Osteocyte (in vitro differentiated cells): ENCODE data around the gene OSBPL3. TPM values are rescaled to one million over a fixed set of nuclear protein-coding genes. Genes with fewer than 3 reads are reported as not detected.

Experiments
- DNase-seq: peaks from one replicate; pipeline ENCODE4 v3.0.0; 2021; ENCODE audit warnings: mixed read lengths; ENCODE audit not compliant: unreplicated experiment; ENCODE audit errors: extremely low spot score
- H3K27ac Mint-ChIP-seq: one replicate; pipeline ENCODE4 v1.8.0; 2021; ENCODE audit warnings: mild to moderate bottlenecking, mixed read lengths; ENCODE audit not compliant: unreplicated experiment
- H3K27me3 Mint-ChIP-seq: one replicate; pipeline ENCODE4 v1.8.0; 2021; ENCODE audit warnings: mixed read lengths; ENCODE audit not compliant: unreplicated experiment
- H3K36me3 Mint-ChIP-seq: one replicate; pipeline ENCODE4 v1.8.0; 2021; ENCODE audit warnings: mixed read lengths; ENCODE audit not compliant: unreplicated experiment
- H3K4me1 Mint-ChIP-seq: one replicate; pipeline ENCODE4 v1.8.0; 2021; ENCODE audit warnings: mixed read lengths; ENCODE audit not compliant: unreplicated experiment
- H3K4me3 Mint-ChIP-seq: one replicate; pipeline ENCODE4 v1.8.0; 2021; ENCODE audit warnings: mild to moderate bottlenecking, moderate library complexity, mixed read lengths; ENCODE audit not compliant: unreplicated experiment
- H3K9me3 Mint-ChIP-seq: one replicate; pipeline ENCODE4 v1.8.0; 2021; ENCODE audit warnings: mixed read lengths; ENCODE audit not compliant: unreplicated experiment
- total RNA-seq: library from RNA; stranded (reverse); gene quantifications from 2 replicates; pipeline ENCODE4 v1.2.1, GENCODE V29; 2021
- TF ChIP-seq, protein P1 (sequence below): fragments of 200-600 bp; sonication (generic); IDR thresholded peaks from 2 replicates; pipeline ENCODE4 v1.5.0; 2021; ENCODE audit warnings: antibody characterized with exemption, mild to moderate bottlenecking, moderate library complexity

Gene OSBPL3
- total RNA-seq, 1 donor from 2014 or later: 8.0 TPM

DNA sequence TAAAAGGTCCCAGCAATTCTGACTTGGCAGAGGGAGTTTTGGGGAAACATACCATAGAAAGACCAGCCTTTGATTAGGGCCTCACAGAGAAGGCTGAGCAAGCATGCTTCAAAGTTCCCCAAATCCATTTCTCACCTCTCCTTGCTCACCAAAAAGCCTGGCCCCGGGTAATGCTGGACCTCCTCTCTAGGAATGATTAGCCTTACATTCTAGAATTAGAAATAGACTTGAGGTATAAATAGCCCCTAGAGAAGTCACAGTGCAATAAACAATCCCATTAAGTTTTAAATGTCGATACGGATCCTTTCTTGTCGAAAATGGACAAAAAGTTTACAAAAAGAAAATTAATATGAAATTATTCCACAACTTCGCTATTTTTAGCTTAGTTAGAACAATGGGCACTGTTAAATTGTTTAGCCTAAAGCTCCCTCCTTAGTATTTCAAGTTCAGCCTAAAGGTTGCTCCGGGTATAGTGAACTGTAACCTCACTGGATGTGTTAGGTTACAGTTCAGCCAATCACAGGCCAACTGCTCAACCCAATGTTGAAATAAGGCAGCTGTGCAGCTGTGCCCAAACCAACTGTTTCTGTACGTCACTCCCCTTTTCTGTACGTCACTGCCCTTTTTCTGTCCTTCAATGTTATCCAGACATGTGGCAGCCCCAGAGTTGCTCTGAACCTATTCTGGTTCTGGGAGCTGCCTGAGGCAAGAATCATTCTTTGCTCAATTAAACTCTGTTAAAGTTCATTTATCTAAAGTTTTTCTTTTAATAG lies 214.8 kb downstream of the OSBPL3 start:
- Mint-ChIP-seq H3K4me3 (no peak overlapping the region), H3K27me3 (peaks cover 51% of the 10 kb centered on the region)

DNA sequence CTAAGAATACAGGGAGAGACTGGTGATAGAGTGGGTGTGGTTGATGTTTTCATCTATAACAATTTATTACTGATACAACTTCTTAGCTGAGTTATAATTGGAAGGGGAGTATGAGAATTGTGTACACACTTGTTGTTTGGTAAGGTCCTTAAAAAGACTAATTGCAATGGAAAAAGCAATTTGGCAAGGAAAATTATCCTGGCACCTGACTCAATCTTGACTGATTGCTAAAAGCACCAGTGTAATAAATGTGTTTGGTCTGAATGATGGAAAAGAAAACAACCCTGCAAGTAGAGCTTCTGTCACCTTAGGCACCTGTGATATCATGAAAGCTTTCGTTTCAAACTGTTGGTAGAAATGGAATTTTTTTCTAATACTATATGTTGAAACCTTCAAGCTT lies 216.0 kb downstream of the OSBPL3 start:
- no peak for DNase-seq

More for the DNA sequence above, 214.8 kb downstream of the OSBPL3 start:
- TF ChIP-seq, protein P1, sequence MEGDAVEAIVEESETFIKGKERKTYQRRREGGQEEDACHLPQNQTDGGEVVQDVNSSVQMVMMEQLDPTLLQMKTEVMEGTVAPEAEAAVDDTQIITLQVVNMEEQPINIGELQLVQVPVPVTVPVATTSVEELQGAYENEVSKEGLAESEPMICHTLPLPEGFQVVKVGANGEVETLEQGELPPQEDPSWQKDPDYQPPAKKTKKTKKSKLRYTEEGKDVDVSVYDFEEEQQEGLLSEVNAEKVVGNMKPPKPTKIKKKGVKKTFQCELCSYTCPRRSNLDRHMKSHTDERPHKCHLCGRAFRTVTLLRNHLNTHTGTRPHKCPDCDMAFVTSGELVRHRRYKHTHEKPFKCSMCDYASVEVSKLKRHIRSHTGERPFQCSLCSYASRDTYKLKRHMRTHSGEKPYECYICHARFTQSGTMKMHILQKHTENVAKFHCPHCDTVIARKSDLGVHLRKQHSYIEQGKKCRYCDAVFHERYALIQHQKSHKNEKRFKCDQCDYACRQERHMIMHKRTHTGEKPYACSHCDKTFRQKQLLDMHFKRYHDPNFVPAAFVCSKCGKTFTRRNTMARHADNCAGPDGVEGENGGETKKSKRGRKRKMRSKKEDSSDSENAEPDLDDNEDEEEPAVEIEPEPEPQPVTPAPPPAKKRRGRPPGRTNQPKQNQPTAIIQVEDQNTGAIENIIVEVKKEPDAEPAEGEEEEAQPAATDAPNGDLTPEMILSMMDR: no peak
- no peak for DNase-seq
- Mint-ChIP-seq H3K9me3 (peaks cover under 1% of the 10 kb centered on the region), H3K36me3 (no peaks in the 10 kb centered on the region), H3K27ac (no peak overlapping the region), H3K4me1 (peaks cover 1% of the 10 kb centered on the region)

GRCh38 chr7:24763303-24763901 lies 216.6 kb downstream of the OSBPL3 start:
- Mint-ChIP-seq H3K27me3 (peaks cover 43% of the 10 kb centered on the region), H3K9me3 (no peaks in the 10 kb centered on the region), H3K4me3 (no peak overlapping the region), H3K4me1 (peaks cover 1% of the 10 kb centered on the region), H3K36me3 (no peaks in the 10 kb centered on the region), H3K27ac (no peak overlapping the region)
- TF ChIP-seq, protein P1: no peak
- no peak for DNase-seq

More for the DNA sequence above, 216.0 kb downstream of the OSBPL3 start:
- H3K4me3 Mint-ChIP-seq: no peak overlapping the region
- H3K36me3 Mint-ChIP-seq: no peaks in the 10 kb centered on the region
- H3K4me1 Mint-ChIP-seq: peaks cover 1% of the 10 kb centered on the region
- H3K27ac Mint-ChIP-seq: no peak overlapping the region
- no peaks in the 10 kb centered on the region for H3K9me3 Mint-ChIP-seq
- H3K27me3 Mint-ChIP-seq: peaks cover 49% of the 10 kb centered on the region
- TF ChIP-seq, protein P1: no peak

GRCh38 chr7:24762771-24763170 lies 217.2 kb downstream of the OSBPL3 start:
- Mint-ChIP-seq H3K27ac (no peak overlapping the region), H3K4me3 (no peak overlapping the region), H3K27me3 (peaks cover 37% of the 10 kb centered on the region), H3K4me1 (peaks cover 3% of the 10 kb centered on the region), H3K9me3 (no peaks in the 10 kb centered on the region), H3K36me3 (no peaks in the 10 kb centered on the region)
- DNase-seq: no peak
- TF ChIP-seq, protein P1: no peak

DNA sequence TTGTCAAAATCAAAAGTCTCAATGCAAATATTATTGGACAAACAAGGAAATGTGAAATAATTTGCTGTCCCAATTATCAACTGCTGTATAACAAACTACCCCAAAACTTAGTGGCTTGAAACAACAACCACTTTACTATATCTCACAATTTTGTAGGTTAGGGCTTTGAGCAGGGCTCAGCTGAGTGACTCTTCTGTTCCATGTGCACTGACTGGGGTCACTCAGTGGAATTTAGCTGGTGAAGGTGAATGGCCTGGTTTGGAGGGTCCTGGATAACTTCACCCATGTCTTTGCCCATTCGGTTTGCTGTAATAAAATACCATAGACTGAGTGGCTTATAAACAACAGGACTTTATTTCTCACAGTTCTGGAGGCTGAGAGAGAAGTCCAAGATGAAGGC lies 219.0 kb downstream of the OSBPL3 start:
- no peak for DNase-seq
- no peak overlapping the region for H3K4me3 Mint-ChIP-seq
- TF ChIP-seq, protein P1: no peak
- H3K27me3 Mint-ChIP-seq: peaks cover 37% of the 10 kb centered on the region
- no peak overlapping the region for H3K27ac Mint-ChIP-seq
- no peaks in the 10 kb centered on the region for H3K9me3 Mint-ChIP-seq
- H3K36me3 Mint-ChIP-seq: no peaks in the 10 kb centered on the region
- peaks cover 9% of the 10 kb centered on the region for H3K4me1 Mint-ChIP-seq
